ENCODE data around the gene IP6K3. TPM values are rescaled to one million over a fixed set of nuclear protein-coding genes. Genes with fewer than 3 reads are reported as not detected.

The IP6K3 gene
- total and polyA plus RNA-seq, 2 experiments from 2014 or later: 0.14 to 0.16 TPM

DNA sequence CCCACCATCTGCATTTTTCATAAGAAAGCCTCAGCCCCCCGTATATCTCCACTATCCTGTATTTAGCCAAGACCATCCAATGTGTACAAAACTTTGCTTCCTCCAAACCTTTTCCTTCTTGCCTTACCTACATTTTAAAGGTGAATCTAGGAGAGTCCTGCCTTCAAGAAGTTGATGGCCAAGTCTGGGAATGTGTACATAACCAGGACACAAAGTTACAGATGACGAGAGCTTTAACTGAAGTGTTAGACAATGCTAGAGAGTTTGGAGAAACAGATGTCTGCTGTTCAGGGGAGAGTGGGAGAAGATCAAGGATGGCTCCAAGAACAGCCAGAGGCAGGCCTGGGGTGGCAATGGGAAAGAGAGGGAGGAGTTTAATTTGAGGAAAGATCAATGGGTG is 32.9 kb downstream of the IP6K3 start (continued):
- no peak for TF ChIP-seq EZH2 (IDR thresholded peaks at IDR 0.05; ENCODE audit: low read depth, unreplicated experiment)

DNA sequence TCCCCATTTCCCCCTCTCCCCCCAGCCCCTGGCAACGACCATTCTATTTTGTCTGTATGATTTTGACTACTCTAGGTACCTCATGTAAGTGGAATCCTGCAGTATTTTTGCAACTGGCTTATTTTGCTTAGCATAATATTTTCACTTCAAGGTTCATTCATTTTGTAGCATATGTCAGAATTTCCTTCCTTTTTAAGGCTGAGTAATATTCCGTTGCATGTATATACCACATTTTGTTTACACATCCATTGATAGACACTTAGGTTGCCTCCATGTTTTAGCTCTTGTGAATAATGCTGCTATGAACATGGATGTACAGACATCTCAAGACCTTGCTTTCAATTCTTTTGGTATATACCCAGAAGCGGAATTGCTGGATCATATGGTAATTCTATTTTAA is 33.8 kb downstream of the IP6K3 start:
- DNase-seq (ENCODE audit: low spot score) (no peak), ATAC-seq (no peak)
- Histone ChIP-seq H3F3A (replicated peaks; ENCODE audit: low read depth) (no peaks in the 10 kb centered on the region; the same call in 1 of the 2 replicates), H3K79me2 (replicated peaks; ENCODE audit: insufficient read depth) (peaks cover 13% of the 10 kb centered on the region), H3K4me3 (no peak overlapping the region), H2AFZ (no peak overlapping the region), H4K20me1 (replicated peaks; ENCODE audit: insufficient read depth) (peaks cover 6% of the 10 kb centered on the region), H3K9me2 (ENCODE audit: insufficient read depth) (no peaks in the 10 kb centered on the region), H3K27me3 (ENCODE audit: insufficient read depth) (no peaks in the 10 kb centered on the region), H3K36me3 (ENCODE audit: insufficient read depth) (peaks cover 17% of the 10 kb centered on the region), H3K4me1 (ENCODE audit: insufficient read depth) (peaks cover 10% of the 10 kb centered on the region), H3K4me2 (no peak overlapping the region), H3K27ac (ENCODE audit: low read depth) (no peak overlapping the region)
- TF ChIP-seq STAT1 (IDR thresholded peaks at IDR 0.05; ENCODE audit: unreplicated experiment) (no peak), EZH2 (IDR thresholded peaks at IDR 0.05; ENCODE audit: low read depth, unreplicated experiment) (no peak), ZNF114 (CRISPR knock-in tag; IDR thresholded peaks at IDR 0.05) (no peak), ZNF331 (CRISPR knock-in tag; IDR thresholded peaks at IDR 0.05; ENCODE audit: low read depth) (no peak), POLR2AphosphoS5 (IDR thresholded peaks at IDR 0.05; ENCODE audit: low read depth) (no peak), EZH2phosphoT487 (IDR thresholded peaks at IDR 0.05; ENCODE audit: unreplicated experiment) (no peak), CREB1 (CRISPR knock-in tag; IDR thresholded peaks at IDR 0.05; ENCODE audit: low read depth) (no peak)
- TF ChIP-seq, protein P1, sequence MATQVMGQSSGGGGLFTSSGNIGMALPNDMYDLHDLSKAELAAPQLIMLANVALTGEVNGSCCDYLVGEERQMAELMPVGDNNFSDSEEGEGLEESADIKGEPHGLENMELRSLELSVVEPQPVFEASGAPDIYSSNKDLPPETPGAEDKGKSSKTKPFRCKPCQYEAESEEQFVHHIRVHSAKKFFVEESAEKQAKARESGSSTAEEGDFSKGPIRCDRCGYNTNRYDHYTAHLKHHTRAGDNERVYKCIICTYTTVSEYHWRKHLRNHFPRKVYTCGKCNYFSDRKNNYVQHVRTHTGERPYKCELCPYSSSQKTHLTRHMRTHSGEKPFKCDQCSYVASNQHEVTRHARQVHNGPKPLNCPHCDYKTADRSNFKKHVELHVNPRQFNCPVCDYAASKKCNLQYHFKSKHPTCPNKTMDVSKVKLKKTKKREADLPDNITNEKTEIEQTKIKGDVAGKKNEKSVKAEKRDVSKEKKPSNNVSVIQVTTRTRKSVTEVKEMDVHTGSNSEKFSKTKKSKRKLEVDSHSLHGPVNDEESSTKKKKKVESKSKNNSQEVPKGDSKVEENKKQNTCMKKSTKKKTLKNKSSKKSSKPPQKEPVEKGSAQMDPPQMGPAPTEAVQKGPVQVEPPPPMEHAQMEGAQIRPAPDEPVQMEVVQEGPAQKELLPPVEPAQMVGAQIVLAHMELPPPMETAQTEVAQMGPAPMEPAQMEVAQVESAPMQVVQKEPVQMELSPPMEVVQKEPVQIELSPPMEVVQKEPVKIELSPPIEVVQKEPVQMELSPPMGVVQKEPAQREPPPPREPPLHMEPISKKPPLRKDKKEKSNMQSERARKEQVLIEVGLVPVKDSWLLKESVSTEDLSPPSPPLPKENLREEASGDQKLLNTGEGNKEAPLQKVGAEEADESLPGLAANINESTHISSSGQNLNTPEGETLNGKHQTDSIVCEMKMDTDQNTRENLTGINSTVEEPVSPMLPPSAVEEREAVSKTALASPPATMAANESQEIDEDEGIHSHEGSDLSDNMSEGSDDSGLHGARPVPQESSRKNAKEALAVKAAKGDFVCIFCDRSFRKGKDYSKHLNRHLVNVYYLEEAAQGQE (IDR thresholded peaks at IDR 0.05; ENCODE audit: unreplicated experiment): no peak
- TF ChIP-seq, protein P2, sequence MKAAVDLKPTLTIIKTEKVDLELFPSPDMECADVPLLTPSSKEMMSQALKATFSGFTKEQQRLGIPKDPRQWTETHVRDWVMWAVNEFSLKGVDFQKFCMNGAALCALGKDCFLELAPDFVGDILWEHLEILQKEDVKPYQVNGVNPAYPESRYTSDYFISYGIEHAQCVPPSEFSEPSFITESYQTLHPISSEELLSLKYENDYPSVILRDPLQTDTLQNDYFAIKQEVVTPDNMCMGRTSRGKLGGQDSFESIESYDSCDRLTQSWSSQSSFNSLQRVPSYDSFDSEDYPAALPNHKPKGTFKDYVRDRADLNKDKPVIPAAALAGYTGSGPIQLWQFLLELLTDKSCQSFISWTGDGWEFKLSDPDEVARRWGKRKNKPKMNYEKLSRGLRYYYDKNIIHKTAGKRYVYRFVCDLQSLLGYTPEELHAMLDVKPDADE (IDR thresholded peaks at IDR 0.05): no peak
- TF ChIP-seq, protein P3, sequence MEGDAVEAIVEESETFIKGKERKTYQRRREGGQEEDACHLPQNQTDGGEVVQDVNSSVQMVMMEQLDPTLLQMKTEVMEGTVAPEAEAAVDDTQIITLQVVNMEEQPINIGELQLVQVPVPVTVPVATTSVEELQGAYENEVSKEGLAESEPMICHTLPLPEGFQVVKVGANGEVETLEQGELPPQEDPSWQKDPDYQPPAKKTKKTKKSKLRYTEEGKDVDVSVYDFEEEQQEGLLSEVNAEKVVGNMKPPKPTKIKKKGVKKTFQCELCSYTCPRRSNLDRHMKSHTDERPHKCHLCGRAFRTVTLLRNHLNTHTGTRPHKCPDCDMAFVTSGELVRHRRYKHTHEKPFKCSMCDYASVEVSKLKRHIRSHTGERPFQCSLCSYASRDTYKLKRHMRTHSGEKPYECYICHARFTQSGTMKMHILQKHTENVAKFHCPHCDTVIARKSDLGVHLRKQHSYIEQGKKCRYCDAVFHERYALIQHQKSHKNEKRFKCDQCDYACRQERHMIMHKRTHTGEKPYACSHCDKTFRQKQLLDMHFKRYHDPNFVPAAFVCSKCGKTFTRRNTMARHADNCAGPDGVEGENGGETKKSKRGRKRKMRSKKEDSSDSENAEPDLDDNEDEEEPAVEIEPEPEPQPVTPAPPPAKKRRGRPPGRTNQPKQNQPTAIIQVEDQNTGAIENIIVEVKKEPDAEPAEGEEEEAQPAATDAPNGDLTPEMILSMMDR (conservative IDR thresholded peaks at IDR 0.05; ENCODE audit: low read depth in 2 of 2): no peak
- TF ChIP-seq, protein P4, sequence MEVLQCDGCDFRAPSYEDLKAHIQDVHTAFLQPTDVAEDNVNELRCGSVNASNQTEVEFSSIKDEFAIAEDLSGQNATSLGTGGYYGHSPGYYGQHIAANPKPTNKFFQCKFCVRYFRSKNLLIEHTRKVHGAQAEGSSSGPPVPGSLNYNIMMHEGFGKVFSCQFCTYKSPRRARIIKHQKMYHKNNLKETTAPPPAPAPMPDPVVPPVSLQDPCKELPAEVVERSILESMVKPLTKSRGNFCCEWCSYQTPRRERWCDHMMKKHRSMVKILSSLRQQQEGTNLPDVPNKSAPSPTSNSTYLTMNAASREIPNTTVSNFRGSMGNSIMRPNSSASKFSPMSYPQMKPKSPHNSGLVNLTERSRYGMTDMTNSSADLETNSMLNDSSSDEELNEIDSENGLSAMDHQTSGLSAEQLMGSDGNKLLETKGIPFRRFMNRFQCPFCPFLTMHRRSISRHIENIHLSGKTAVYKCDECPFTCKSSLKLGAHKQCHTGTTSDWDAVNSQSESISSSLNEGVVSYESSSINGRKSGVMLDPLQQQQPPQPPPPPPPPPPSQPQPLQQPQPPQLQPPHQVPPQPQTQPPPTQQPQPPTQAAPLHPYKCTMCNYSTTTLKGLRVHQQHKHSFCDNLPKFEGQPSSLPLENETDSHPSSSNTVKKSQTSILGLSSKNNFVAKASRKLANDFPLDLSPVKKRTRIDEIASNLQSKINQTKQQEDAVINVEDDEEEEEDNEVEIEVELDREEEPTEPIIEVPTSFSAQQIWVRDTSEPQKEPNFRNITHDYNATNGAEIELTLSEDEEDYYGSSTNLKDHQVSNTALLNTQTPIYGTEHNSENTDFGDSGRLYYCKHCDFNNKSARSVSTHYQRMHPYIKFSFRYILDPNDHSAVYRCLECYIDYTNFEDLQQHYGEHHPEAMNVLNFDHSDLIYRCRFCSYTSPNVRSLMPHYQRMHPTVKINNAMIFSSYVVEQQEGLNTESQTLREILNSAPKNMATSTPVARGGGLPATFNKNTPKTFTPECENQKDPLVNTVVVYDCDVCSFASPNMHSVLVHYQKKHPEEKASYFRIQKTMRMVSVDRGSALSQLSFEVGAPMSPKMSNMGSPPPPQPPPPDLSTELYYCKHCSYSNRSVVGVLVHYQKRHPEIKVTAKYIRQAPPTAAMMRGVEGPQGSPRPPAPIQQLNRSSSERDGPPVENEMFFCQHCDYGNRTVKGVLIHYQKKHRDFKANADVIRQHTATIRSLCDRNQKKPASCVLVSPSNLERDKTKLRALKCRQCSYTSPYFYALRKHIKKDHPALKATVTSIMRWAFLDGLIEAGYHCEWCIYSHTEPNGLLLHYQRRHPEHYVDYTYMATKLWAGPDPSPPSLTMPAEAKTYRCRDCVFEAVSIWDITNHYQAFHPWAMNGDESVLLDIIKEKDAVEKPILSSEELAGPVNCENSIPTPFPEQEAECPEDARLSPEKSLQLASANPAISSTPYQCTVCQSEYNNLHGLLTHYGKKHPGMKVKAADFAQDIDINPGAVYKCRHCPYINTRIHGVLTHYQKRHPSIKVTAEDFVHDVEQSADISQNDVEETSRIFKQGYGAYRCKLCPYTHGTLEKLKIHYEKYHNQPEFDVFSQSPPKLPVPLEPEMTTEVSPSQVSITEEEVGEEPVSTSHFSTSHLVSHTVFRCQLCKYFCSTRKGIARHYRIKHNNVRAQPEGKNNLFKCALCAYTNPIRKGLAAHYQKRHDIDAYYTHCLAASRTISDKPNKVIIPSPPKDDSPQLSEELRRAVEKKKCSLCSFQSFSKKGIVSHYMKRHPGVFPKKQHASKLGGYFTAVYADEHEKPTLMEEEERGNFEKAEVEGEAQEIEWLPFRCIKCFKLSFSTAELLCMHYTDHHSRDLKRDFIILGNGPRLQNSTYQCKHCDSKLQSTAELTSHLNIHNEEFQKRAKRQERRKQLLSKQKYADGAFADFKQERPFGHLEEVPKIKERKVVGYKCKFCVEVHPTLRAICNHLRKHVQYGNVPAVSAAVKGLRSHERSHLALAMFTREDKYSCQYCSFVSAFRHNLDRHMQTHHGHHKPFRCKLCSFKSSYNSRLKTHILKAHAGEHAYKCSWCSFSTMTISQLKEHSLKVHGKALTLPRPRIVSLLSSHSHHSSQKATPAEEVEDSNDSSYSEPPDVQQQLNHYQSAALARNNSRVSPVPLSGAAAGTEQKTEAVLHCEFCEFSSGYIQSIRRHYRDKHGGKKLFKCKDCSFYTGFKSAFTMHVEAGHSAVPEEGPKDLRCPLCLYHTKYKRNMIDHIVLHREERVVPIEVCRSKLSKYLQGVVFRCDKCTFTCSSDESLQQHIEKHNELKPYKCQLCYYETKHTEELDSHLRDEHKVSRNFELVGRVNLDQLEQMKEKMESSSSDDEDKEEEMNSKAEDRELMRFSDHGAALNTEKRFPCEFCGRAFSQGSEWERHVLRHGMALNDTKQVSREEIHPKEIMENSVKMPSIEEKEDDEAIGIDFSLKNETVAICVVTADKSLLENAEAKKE (CRISPR knock-in tag; IDR thresholded peaks at IDR 0.05): no peak
- Mint-ChIP-seq H3K27ac (no peak overlapping the region), H3K4me1 (peaks cover 30% of the 10 kb centered on the region), H3K27me3 (ENCODE audit: insufficient read depth, low read depth, poor library complexity) (peaks cover 14% of the 10 kb centered on the region), H3K36me3 (ENCODE audit: low read depth) (peaks cover 31% of the 10 kb centered on the region), H3K4me3 (no peak overlapping the region), H3K9me3 (no peaks in the 10 kb centered on the region)

Measured in GM23338 (cell line).